ENCODE measurements around the gene SPI1. TPM values are rescaled to one million over a fixed set of nuclear protein-coding genes. Genes with fewer than 3 reads are reported as not detected.

The SPI1 gene
- total RNA-seq, 3 donors from 2014 or later (not counting 1 experiment from before 2014, with no cell fraction given), result 15.0 to 65.4 (median 55.4) TPM

- no peak for ATAC-seq
- Histone ChIP-seq H3K4me3 (ENCODE audit: low read length) (no peak overlapping the region), H3K4me1 (ENCODE audit: control insufficient read depth, insufficient read depth, low read length) (peaks cover 16% of the 10 kb centered on the region), H3K27ac (ENCODE audit: low read length) (no peak overlapping the region), H3K36me3 (ENCODE audit: control insufficient read depth, insufficient read depth, low read length) (no peaks in the 10 kb centered on the region), H3K9me3 (ENCODE audit: control insufficient read depth, insufficient read depth, low read length) (no peaks in the 10 kb centered on the region), H3K27me3 (ENCODE audit: control insufficient read depth, insufficient read depth, low read length) (no peaks in the 10 kb centered on the region)
- DNase-seq, result no peak
- TF ChIP-seq CTCF (IDR thresholded peaks at IDR 0.05), result no peak
- H3K9me3 Mint-ChIP-seq, result no peaks in the 10 kb centered on the region
- WGBS (ENCODE audit: insufficient coverage), result 95% methylated on average over 47 of the region's 47 CpGs
- no peaks in the 10 kb centered on the region for H3K27me3 Mint-ChIP-seq (ENCODE audit: low read depth in 2 of 2)
- no peaks in the 10 kb centered on the region for H3K36me3 Mint-ChIP-seq
- H3K27ac Mint-ChIP-seq, result no peak overlapping the region
- H3K4me1 Mint-ChIP-seq, result peaks cover 6 to 10% of the 10 kb centered on the region in 2 donors
- intact Hi-C loops (cut with micrococcal nuclease), result no loop called here
- H3K4me3 Mint-ChIP-seq, result no peak overlapping the region
Measured at GRCh38 chr11:47355283-47356128, 22.8 kb downstream of the SPI1 start.

- H3K27ac ChIP-seq (ENCODE audit: low read length), result no peak overlapping the region
- no peaks in the 10 kb centered on the region for H3K36me3 ChIP-seq (ENCODE audit: control insufficient read depth, insufficient read depth, low read length)
- TF ChIP-seq CTCF (IDR thresholded peaks at IDR 0.05), result no peak
- intact Hi-C loops (cut with micrococcal nuclease), result no loop called here
- H3K36me3 Mint-ChIP-seq, result no peaks in the 10 kb centered on the region
- H3K4me3 ChIP-seq (ENCODE audit: low read length), result no peak overlapping the region
- H3K4me1 ChIP-seq (ENCODE audit: control insufficient read depth, insufficient read depth, low read length), result peaks cover 10% of the 10 kb centered on the region
- H3K27me3 Mint-ChIP-seq (ENCODE audit: low read depth in 2 of 2), result no peaks in the 10 kb centered on the region
- no peak overlapping the region for H3K4me3 Mint-ChIP-seq
- H3K9me3 ChIP-seq (ENCODE audit: control insufficient read depth, insufficient read depth, low read length), result no peaks in the 10 kb centered on the region
- DNase-seq (no peak), ATAC-seq (no peak)
- no peaks in the 10 kb centered on the region for H3K9me3 Mint-ChIP-seq
- H3K27ac Mint-ChIP-seq, result no peak overlapping the region
- H3K4me1 Mint-ChIP-seq, result peaks cover 6 to 10% of the 10 kb centered on the region in 2 donors
- no peaks in the 10 kb centered on the region for H3K27me3 ChIP-seq (ENCODE audit: control insufficient read depth, insufficient read depth, low read length)
- 96% methylated on average over 32 of the region's 32 CpGs for WGBS (ENCODE audit: insufficient coverage)
Measured at GRCh38 chr11:47354913-47355282, 23.4 kb downstream of the SPI1 start.

GRCh38 chr11:47353978-47354774, 24.2 kb downstream of the SPI1 start:
- Histone ChIP-seq H3K4me1 (ENCODE audit: control insufficient read depth, insufficient read depth, low read length) (peaks cover 3% of the 10 kb centered on the region), H3K27ac (ENCODE audit: low read length) (no peak overlapping the region), H3K9me3 (ENCODE audit: control insufficient read depth, insufficient read depth, low read length) (no peaks in the 10 kb centered on the region), H3K4me3 (ENCODE audit: low read length) (no peak overlapping the region), H3K36me3 (ENCODE audit: control insufficient read depth, insufficient read depth, low read length) (no peaks in the 10 kb centered on the region), H3K27me3 (ENCODE audit: control insufficient read depth, insufficient read depth, low read length) (no peaks in the 10 kb centered on the region)
- H3K36me3 Mint-ChIP-seq, result no peaks in the 10 kb centered on the region
- H3K4me3 Mint-ChIP-seq, result no peak overlapping the region
- DNase-seq (no peak), ATAC-seq (no peak)
- 95% methylated on average over 15 of the region's 15 CpGs for WGBS (ENCODE audit: insufficient coverage)
- H3K9me3 Mint-ChIP-seq, result no peaks in the 10 kb centered on the region
- H3K27me3 Mint-ChIP-seq (ENCODE audit: low read depth in 2 of 2), result no peaks in the 10 kb centered on the region
- peaks cover under 1 to 3% of the 10 kb centered on the region in 2 donors for H3K4me1 Mint-ChIP-seq
- no peak overlapping the region for H3K27ac Mint-ChIP-seq
- intact Hi-C loops (cut with micrococcal nuclease), result no loop called here
- no peak for TF ChIP-seq CTCF (IDR thresholded peaks at IDR 0.05)

Measured in natural killer cell (primary cell).